Measurements from ENCODE around the gene DHRS2.
"Not testable (repeated sequence)": the region's sequence is repeated elsewhere in the genome, so short reads cannot be mapped to it uniquely, and the experiment has no call there.

Gene DHRS2

GRCh38 chr14:23636317-23637211 is at the start of gene DHRS2:
Gene DHRS2, plus strand, starts transcription at chr14:23636364. Its CDS starts 2,501 bp downstream, at chr14:23638865.
- no peak within 1 kb of the TSS for H3K4me3 ChIP-seq (ENCODE audit: low read depth, low read length)
- DNase-seq (ENCODE audit: low read depth) = no peak

GRCh38 chr14:23588884-23589598 is 47.1 kb upstream of the DHRS2 start:
- peak; percentile 54 for DNase-seq (ENCODE audit: low read depth)
- no peak overlapping the region for H3K4me3 ChIP-seq (ENCODE audit: low read depth, low read length)
- peak; percentile 95 for TF ChIP-seq CTCF (IDR thresholded peaks at IDR 0.05; ENCODE audit: low read depth, low read length, missing control alignments)

More at GRCh38 chr14:23636317-23637211, at the start of gene DHRS2:
- TF ChIP-seq CTCF (IDR thresholded peaks at IDR 0.05; ENCODE audit: low read depth, low read length, missing control alignments) = no peak

- no peak for DNase-seq (ENCODE audit: low read depth)
- no peak overlapping the region for H3K4me3 ChIP-seq (ENCODE audit: low read depth, low read length)
- TF ChIP-seq CTCF (IDR thresholded peaks at IDR 0.05; ENCODE audit: low read depth, low read length, missing control alignments) = no peak
Measured at GRCh38 chr14:23589606-23590005, 46.6 kb upstream of the DHRS2 start.

GRCh38 chr14:23590198-23590597 is 46.0 kb upstream of the DHRS2 start:
- DNase-seq (ENCODE audit: low read depth) = no peak
- no peak overlapping the region for H3K4me3 ChIP-seq (ENCODE audit: low read depth, low read length)
- TF ChIP-seq CTCF (IDR thresholded peaks at IDR 0.05; ENCODE audit: low read depth, low read length, missing control alignments) = no peak

GRCh38 chr14:23594191-23594590 is 42.0 kb upstream of the DHRS2 start:
- not testable (repeated sequence) for DNase-seq (ENCODE audit: low read depth); H3K4me3 ChIP-seq (ENCODE audit: low read depth, low read length)

GRCh38 chr14:23600322-23600707 is 35.8 kb upstream of the DHRS2 start:
- TF ChIP-seq CTCF (IDR thresholded peaks at IDR 0.05; ENCODE audit: low read depth, low read length, missing control alignments) = no peak
- no peak for DNase-seq (ENCODE audit: low read depth)
- H3K4me3 ChIP-seq (ENCODE audit: low read depth, low read length) = no peak overlapping the region

- TF ChIP-seq CTCF (IDR thresholded peaks at IDR 0.05; ENCODE audit: low read depth, low read length, missing control alignments) = no peak
- no peak overlapping the region for H3K4me3 ChIP-seq (ENCODE audit: low read depth, low read length)
- no peak for DNase-seq (ENCODE audit: low read depth)
Measured at GRCh38 chr14:23600806-23601205, 35.4 kb upstream of the DHRS2 start.

All from GM12864 (cell line).